ENCODE results near the gene SNTG2. TPM values are rescaled to one million over a fixed set of nuclear protein-coding genes. Genes with fewer than 3 reads are reported as not detected.

SNTG2 gene
- total RNA-seq, 4 donors from 2014 or later: 4.2 to 14.2 (median 9.2) TPM

- DNase-seq: no peak
- Histone ChIP-seq H3K27me3 (no peaks in the 10 kb centered on the region), H3K9me3 (no peaks in the 10 kb centered on the region), H3K4me3 (replicated peaks in 1 of 3) (no peak overlapping the region), H3K4me1 (no peaks in the 10 kb centered on the region), H3K36me3 (no peaks in the 10 kb centered on the region), H3K27ac (no peak overlapping the region)
- WGBS, 2 donors: 81 to 84% methylated on average over 4 of the region's 4 CpGs
- intact Hi-C loops (cut with DNase I): no loop called here
- no peak for TF ChIP-seq POLR2A (IDR thresholded peaks at IDR 0.05)
- TF ChIP-seq CTCF (IDR thresholded peaks at IDR 0.05): no peak
Measured at GRCh38 chr2:1286929-1287328, 336.3 kb downstream of the SNTG2 start.

- WGBS, 2 donors: 89 to 95% methylated on average over 20 of the region's 20 CpGs
- intact Hi-C loops (cut with DNase I): no loop called here
- Histone ChIP-seq H3K36me3 (no peaks in the 10 kb centered on the region), H3K4me1 (no peaks in the 10 kb centered on the region), H3K4me3 (replicated peaks in 1 of 3) (no peak overlapping the region), H3K9me3 (no peaks in the 10 kb centered on the region), H3K27ac (no peak overlapping the region), H3K27me3 (no peaks in the 10 kb centered on the region)
- DNase-seq: no peak
- TF ChIP-seq POLR2A (IDR thresholded peaks at IDR 0.05) (no peak), CTCF (IDR thresholded peaks at IDR 0.05) (no peak)
Measured at GRCh38 chr2:1287427-1287826, 336.8 kb downstream of the SNTG2 start.

GRCh38 chr2:1294900-1295299, 344.3 kb downstream of the SNTG2 start:
- Histone ChIP-seq H3K4me1 (no peaks in the 10 kb centered on the region), H3K4me3 (replicated peaks in 1 of 3) (no peak overlapping the region), H3K27ac (no peak overlapping the region), H3K9me3 (no peaks in the 10 kb centered on the region), H3K27me3 (no peaks in the 10 kb centered on the region), H3K36me3 (no peaks in the 10 kb centered on the region)
- 91 to 95% methylated on average over 13 of the region's 13 CpGs for WGBS, 2 donors
- no peak for DNase-seq
- TF ChIP-seq CTCF (IDR thresholded peaks at IDR 0.05): no peak
- no peak for TF ChIP-seq POLR2A (IDR thresholded peaks at IDR 0.05)
- intact Hi-C loops (cut with DNase I): no loop called here

DNA sequence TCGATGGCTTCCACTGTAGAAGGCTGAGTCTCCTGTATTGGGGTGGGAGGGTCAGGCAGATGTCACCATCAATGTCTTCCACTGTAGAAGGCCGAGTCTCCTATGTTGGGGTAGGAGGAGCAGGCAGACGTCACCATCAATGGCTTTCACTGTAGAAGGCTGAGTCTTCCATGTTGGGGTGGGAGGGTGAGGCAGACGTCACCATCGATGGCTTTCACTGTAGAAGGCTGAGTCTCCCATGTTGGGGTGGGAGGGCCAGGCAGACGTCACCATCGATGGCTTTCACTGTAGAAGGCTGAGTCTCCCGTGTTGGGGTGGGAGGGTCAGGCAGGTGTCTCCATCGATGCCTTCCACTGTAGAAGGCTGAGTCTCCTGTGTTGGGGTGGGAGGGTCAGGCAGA, 345.1 kb downstream of the SNTG2 start:
- Histone ChIP-seq H3K27ac (no peak overlapping the region), H3K27me3 (no peaks in the 10 kb centered on the region)
- 89 to 92% methylated on average over 9 of the region's 9 CpGs for WGBS, 2 donors

More for the DNA sequence above, 345.1 kb downstream of the SNTG2 start:
- H3K4me3 ChIP-seq (replicated peaks in 1 of 3): no peak overlapping the region
- no peaks in the 10 kb centered on the region for H3K9me3 ChIP-seq
- TF ChIP-seq POLR2A (IDR thresholded peaks at IDR 0.05) (no peak), CTCF (IDR thresholded peaks at IDR 0.05) (no peak)
- H3K36me3 ChIP-seq: no peaks in the 10 kb centered on the region
- intact Hi-C loops (cut with DNase I): no loop called here
- H3K4me1 ChIP-seq: no peaks in the 10 kb centered on the region
- no peak for DNase-seq
